Measurements from ENCODE around the gene IL13.

Gene IL13

DNA sequence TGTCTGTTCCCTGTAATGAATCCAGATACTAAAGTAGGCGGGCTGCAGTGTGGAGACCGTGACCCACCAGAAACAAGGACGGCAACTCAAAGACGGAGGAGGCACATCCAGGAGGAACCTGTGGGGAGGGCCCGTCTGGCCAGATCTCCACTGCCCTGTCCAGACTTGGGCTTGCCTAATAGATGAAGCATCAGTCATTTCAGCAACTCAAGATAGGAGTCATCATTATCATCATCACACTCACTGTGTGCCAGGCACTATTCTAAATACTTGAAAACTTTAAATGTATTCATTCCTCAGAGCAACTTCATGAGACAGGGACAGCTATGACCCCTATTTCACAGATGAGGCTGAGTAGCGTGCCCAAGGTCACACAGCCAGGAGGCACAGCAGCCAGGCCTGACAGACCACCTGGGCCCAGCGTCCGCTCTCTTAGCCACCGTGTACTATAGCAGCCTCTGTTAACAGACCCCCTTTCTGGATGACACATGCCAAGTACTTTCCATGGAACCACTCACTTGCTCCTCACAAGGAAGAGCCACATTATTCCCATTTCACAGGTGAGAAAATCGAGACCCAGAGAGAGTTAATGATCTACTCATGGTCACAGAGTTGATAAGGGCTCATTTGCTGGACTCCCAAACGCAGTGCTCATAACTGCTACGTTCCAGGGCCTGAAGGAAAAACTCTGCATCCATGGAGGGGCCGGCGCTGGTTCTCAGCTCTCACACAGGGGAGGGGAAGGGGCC, 10.9 kb downstream of the IL13 start:
- intact Hi-C loops (cut with DNase I): no loop called here
- DNase-seq: peak in 1 of 10 donors; percentile 57

- DNase-seq: peak in 1 of 10 donors; percentile 65
- intact Hi-C loops (cut with DNase I): no loop called here
Measured at GRCh38 chr5:132669455-132669820, 11.5 kb downstream of the IL13 start.

DNA sequence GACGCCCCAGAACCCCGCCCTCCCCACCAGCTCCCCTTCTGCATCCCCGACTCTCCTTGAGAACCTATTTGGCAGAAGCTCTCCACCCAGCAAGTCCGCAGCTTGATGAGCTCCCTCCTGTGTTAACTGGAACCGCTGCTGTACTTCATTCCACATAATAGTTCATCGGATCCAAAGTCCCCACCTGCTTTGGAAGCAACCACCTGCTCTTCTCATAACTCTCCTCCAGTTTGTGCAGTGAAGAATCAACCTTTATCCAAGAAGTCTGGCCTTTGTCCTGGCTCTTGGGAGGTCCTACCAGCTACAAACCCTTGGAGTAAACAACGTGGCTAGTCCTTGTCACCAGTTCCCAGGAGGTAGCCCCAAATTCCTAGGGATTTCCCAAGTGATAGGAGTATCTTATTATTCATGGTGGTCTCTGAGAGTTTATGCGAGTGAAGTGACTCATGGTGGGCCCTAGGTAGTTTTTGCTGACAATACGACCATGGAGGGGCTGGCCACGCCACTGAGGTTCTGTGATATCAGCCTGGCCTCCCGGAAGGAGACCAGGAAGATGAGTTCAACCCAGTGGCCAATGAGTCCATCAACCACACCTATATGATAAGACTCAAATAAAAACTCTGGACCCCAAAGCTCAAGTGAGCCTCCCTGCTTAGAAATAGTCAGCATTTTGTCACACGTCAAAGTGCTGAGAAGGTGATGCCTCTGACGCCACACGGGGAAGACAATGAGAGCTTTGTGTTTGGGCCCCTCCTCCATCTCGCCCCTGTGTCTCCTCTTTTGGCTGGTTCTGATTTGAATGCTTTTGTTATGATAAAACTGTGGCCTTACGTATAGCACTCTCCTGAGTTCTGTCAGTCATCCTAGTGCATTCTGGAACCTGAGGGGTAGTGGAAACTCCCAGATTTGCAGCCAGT, 12.3 kb downstream of the IL13 start:
- intact Hi-C loops (cut with DNase I): no loop called here
- DNase-seq: no peak

GRCh38 chr5:132671000-132671399, 13.0 kb downstream of the IL13 start:
- intact Hi-C loops (cut with DNase I): no loop called here
- DNase-seq: no peak

DNA sequence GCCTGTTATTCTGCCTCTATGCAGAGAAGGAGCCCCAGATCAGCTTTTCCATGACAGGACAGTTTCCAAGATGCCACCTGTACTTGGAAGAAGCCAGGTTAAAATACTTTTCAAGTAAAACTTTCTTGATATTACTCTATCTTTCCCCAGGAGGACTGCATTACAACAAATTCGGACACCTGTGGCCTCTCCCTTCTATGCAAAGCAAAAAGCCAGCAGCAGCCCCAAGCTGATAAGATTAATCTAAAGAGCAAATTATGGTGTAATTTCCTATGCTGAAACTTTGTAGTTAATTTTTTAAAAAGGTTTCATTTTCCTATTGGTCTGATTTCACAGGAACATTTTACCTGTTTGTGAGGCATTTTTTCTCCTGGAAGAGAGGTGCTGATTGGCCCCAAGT, 15.5 kb downstream of the IL13 start:
- no peak for DNase-seq
- intact Hi-C loops (cut with DNase I): no loop called here

GRCh38 chr5:132673939-132674630, 16.1 kb downstream of the IL13 start, which contains the start of gene IL4:
TSS of gene IL4 (plus strand) at chr5:132673989. CDS start at chr5:132674051, 62 bp downstream.
- no peak for DNase-seq
- intact Hi-C loops (cut with DNase I): no loop called here

DNA sequence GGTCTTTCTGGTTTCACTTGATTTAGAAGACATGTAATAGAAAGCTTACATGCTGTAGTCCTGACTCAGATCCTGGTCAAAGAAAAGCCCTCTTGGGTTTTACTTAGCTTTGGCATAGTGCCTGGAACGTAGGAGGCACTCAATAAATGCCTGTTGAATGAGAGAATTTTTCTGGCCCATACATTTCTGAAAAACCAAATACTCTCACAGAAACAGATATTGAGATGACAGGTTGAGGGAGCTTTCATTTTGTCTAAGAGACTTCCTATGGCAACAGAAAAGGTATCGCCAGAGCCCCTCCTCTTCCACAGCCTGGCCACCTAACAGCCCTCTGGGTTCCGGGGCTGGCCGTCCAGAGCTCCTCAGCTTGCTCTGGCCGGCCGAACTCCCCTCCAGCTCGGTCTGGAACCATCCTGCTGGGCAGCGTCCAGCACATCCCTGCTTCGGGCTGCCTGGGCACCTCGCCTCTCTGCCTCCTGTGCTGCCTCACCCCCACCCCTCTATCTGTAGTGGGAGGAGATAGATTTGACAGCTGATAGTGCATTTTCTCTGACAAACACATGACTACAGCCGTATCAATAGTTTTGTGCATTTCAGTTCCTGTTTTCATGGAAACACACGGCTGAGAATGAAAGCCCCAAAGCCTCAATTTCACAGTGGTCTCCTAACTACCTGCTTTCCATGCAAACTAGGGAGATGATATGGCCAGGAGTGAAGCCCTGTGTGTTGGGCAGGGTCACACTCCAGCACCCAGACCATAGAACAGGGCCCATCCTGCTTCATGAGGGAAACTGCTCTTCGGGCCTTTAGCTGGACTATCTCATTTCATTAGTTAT, 16.9 kb downstream of the IL13 start:
- no peak for DNase-seq
- intact Hi-C loops (cut with DNase I): no loop called here

DNA sequence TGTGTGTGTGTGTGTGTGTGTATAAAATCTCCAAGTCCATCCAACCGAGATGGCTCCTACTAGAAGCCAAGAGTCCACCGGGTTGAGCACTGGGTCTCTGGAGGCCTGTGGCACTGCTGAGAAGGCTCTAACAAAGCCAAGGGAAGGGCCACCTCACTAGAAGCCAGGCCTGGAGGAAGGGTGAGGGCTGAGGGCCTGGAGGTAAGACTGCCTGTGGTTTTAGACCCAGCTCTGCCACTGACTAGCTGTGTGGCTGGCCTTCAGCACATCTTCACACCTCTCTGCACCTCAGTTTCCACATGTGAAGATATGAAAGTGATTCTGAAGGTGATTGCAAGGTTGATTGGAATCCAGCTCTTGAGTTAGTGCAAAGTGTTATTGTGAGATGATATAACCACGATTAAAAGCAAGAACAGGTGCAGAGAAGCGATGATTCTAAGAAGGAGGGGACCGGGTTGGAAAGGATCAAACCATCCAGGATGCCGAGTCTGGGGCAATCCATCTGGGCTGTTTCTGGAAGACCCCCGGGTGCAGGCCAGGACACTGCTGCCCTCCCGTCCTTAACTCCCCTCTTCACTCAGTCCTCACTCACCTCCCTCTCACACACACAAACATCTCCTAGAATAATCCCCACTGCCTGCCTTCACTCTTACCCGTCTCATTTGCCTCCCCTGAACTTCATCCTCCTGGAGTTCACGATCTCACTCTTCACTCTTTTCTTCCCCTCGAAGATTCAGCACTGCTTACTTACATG, 18.1 kb downstream of the IL13 start:
- intact Hi-C loops (cut with DNase I): no loop called here

GRCh38 chr5:132677191-132677590, 19.2 kb downstream of the IL13 start:
- DNase-seq: no peak
- intact Hi-C loops (cut with DNase I): no loop called here

More for the DNA sequence above, 18.1 kb downstream of the IL13 start:
- DNase-seq: peak in 1 of 10 donors; percentile 53

GRCh38 chr5:132677682-132678400, 19.9 kb downstream of the IL13 start:
- intact Hi-C loops (cut with DNase I): no loop called here
- DNase-seq: peak in 1 of 10 donors; percentile 25

- DNase-seq: no peak
- intact Hi-C loops (cut with DNase I): no loop called here
Measured at GRCh38 chr5:132678735-132679134, 20.8 kb downstream of the IL13 start.

DNA sequence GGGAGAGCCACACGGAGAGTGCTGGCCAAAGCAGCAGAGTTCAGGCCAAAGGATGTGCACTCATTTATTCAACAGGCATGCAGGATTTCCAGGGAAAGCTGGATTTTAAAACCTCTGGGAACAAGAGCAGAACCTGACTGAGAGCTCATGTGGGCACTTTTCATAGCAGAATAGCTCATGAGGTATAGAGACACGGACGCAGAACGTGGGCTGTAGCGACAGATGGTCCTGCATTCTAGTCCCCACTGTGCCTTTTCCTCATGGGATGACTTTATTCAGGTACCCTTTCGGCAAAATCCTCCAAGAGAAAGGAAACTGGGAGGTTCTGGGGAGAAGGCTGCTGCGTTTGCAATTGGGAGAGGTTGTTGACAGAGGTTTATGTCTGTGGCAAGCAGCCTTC, 21.2 kb downstream of the IL13 start:
- intact Hi-C loops (cut with DNase I): no loop called here
- peak in 1 of 10 donors; percentile 66 for DNase-seq

- intact Hi-C loops (cut with DNase I): no loop called here
- peak in 2 of 10 donors; percentile 66 to 82 for DNase-seq
Measured at GRCh38 chr5:132679717-132680380, 21.9 kb downstream of the IL13 start.

- intact Hi-C loops (cut with DNase I): no loop called here
- DNase-seq: no peak
Measured at GRCh38 chr5:132680780-132681475, 23.0 kb downstream of the IL13 start.

DNA sequence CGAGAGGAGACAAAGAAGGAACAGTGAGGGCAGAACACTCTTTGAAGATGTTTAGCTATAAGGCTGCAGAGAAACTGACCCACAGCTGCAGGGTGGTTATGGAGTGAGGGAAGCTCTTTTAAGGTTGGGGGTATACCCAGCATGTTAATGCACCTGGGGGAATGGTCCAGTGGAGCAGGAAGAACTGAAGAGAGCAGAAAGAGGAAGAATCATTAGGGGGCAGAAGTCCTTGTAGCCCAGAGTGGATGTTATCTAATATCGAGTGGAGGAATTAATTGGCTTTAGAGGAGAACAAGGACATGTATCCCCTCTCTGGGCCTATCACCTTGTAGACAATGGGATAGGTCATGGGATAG, 23.5 kb downstream of the IL13 start:
- intact Hi-C loops (cut with DNase I): no loop called here
- peak in 1 of 10 donors; percentile 24 for DNase-seq

DNA sequence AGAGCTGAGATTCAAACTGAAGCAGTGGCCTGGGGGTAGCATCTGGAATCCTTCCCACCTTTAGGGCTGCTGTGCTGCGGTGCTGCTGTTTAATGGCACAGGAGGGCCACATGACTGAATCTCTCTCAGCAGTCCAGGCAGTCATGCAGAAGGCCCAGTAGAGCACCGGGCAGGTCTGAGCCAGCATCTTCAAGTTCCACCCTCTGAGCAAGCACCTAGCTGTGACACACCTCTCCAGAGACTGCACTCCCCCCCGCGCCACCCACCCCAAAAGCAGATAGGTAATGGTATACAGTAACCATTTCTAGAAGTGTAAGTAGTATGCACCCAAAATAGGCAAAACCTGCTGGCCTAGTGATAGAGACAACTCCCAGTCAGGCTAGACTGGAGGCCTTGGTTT, 24.0 kb downstream of the IL13 start:
- no peak for DNase-seq

DNA sequence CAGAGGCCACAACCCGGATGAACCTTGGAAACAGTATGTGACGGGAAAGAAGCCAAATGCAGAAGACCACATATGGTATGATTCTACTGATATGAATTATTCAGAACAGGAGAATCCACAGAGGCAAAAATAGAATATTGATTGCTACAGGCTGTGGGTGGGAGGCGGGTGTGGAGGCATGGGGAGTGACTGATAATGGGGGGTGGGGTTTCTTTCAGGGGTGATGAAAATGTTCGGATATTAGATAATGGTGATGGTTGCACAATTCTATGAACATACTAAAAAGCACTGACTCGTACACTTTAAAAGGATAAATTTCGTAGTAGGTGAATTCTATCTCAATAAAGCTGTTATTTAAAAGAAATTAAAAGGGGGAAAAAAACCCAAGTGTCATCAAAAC, 26.5 kb downstream of the IL13 start:
- no peak for DNase-seq
- intact Hi-C loops (cut with DNase I): no loop called here

More for the DNA sequence above, 24.0 kb downstream of the IL13 start:
- intact Hi-C loops (cut with DNase I): no loop called here

Measured in posterior cingulate gyrus (tissue), 11 donors.